Measurements from ENCODE around the gene NID2. TPM values are rescaled to one million over a fixed set of nuclear protein-coding genes. Genes with fewer than 3 reads are reported as not detected.

The NID2 gene, protein sequence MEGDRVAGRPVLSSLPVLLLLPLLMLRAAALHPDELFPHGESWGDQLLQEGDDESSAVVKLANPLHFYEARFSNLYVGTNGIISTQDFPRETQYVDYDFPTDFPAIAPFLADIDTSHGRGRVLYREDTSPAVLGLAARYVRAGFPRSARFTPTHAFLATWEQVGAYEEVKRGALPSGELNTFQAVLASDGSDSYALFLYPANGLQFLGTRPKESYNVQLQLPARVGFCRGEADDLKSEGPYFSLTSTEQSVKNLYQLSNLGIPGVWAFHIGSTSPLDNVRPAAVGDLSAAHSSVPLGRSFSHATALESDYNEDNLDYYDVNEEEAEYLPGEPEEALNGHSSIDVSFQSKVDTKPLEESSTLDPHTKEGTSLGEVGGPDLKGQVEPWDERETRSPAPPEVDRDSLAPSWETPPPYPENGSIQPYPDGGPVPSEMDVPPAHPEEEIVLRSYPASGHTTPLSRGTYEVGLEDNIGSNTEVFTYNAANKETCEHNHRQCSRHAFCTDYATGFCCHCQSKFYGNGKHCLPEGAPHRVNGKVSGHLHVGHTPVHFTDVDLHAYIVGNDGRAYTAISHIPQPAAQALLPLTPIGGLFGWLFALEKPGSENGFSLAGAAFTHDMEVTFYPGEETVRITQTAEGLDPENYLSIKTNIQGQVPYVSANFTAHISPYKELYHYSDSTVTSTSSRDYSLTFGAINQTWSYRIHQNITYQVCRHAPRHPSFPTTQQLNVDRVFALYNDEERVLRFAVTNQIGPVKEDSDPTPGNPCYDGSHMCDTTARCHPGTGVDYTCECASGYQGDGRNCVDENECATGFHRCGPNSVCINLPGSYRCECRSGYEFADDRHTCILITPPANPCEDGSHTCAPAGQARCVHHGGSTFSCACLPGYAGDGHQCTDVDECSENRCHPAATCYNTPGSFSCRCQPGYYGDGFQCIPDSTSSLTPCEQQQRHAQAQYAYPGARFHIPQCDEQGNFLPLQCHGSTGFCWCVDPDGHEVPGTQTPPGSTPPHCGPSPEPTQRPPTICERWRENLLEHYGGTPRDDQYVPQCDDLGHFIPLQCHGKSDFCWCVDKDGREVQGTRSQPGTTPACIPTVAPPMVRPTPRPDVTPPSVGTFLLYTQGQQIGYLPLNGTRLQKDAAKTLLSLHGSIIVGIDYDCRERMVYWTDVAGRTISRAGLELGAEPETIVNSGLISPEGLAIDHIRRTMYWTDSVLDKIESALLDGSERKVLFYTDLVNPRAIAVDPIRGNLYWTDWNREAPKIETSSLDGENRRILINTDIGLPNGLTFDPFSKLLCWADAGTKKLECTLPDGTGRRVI (N-terminal part only)
- 0.23 and 1.6 TPM in 2 replicates for total RNA-seq

GRCh38 chr14:52068615-52069306 is at the start of gene NID2:
Gene NID2 (minus strand): TSS chr14:52069059. CDS start chr14:52068994, 65 bp downstream.

GRCh38 chr14:51989293-51990234 is 79.3 kb downstream of the NID2 start, which contains the start of gene RTRAF:
Gene RTRAF (plus strand): TSS chr14:51989546. CDS start chr14:51989640, 94 bp downstream.

Other genes starting within 250 kb of the NID2 start
- gene GNG2, start 208.4 kb downstream of the NID2 start, total RNA-seq, result 0.27 and 0.55 TPM in 2 replicates
- 73.0 and 82.2 TPM in 2 replicates for gene RTRAF, start 79.5 kb downstream of the NID2 start, total RNA-seq
- not detected in 2 replicates for gene PTGDR, start 198.6 kb upstream of the NID2 start, total RNA-seq
- gene PTGER2, start 245.3 kb upstream of the NID2 start, total RNA-seq, result 0.84 and 1.2 TPM in 2 replicates

Measured in hair follicular keratinocyte (primary cell).